KMS-11 (cell line): ENCODE data around the gene EPC2.

Source experiments
- H2AFZ ChIP-seq: fragments of 200-600 bp; sonication (generic); 2 replicates; pipeline ENCODE4 v1.6.1; 2016; ENCODE audit warnings: antibody characterized with exemption, mixed run types, low read depth
- H3K27ac ChIP-seq: fragments of 200-600 bp; sonication (generic); 2 replicates; pipeline ENCODE4 v1.6.1; 2016; ENCODE audit warnings: mild to moderate bottlenecking, mixed run types
- H3K27me3 ChIP-seq: fragments of 200-600 bp; sonication (generic); 2 replicates; pipeline ENCODE4 v1.6.1; 2017; ENCODE audit warnings: mild to moderate bottlenecking, low read depth, mixed run types, moderate library complexity; ENCODE audit not compliant: insufficient read depth
- H3K36me3 ChIP-seq: fragments of 200-600 bp; sonication (generic); 2 replicates; pipeline ENCODE4 v1.6.1; 2017; ENCODE audit warnings: mild to moderate bottlenecking, mixed run types; ENCODE audit not compliant: insufficient read depth
- H3K4me1 ChIP-seq: fragments of 200-600 bp; sonication (generic); 2 replicates; pipeline ENCODE4 v1.6.1; 2016; ENCODE audit warnings: mild to moderate bottlenecking, low read depth, mixed run types; ENCODE audit not compliant: poor library complexity, severe bottlenecking
- H3K4me2 ChIP-seq: fragments of 200-600 bp; sonication (generic); 2 replicates; pipeline ENCODE4 v1.7.0; 2016; ENCODE audit warnings: mild to moderate bottlenecking, mixed run types
- H3K4me3 ChIP-seq: fragments of 200-600 bp; sonication (generic); IDR thresholded peaks from 2 replicates; pipeline ENCODE4 v1.6.1; 2017; ENCODE audit warnings: low read depth, low read length, mixed read lengths; ENCODE audit not compliant: insufficient read depth
- H3K79me2 ChIP-seq: fragments of 200-600 bp; sonication (generic); 2 replicates; pipeline ENCODE4 v1.6.1; 2016; ENCODE audit warnings: low read depth, mixed run types; ENCODE audit not compliant: insufficient read depth
- H3K9ac ChIP-seq: fragments of 200-600 bp; sonication (generic); 2 replicates; pipeline ENCODE4 v1.6.1; 2016; ENCODE audit warnings: mild to moderate bottlenecking, mixed run types
- H4K20me1 ChIP-seq: fragments of 200-600 bp; sonication (generic); 2 replicates; pipeline ENCODE4 v1.6.1; 2016; ENCODE audit warnings: mild to moderate bottlenecking, mixed run types; ENCODE audit not compliant: insufficient read depth
- TF ChIP-seq, protein P1 (sequence below): fragments of 200-600 bp; sonication (generic); conservative IDR thresholded peaks from 2 replicates; pipeline ENCODE4 v1.6.1; 2017; ENCODE audit warnings: low read depth, mild to moderate bottlenecking, antibody characterized with exemption, low read length, moderate library complexity, mixed read lengths

The EPC2 gene

DNA sequence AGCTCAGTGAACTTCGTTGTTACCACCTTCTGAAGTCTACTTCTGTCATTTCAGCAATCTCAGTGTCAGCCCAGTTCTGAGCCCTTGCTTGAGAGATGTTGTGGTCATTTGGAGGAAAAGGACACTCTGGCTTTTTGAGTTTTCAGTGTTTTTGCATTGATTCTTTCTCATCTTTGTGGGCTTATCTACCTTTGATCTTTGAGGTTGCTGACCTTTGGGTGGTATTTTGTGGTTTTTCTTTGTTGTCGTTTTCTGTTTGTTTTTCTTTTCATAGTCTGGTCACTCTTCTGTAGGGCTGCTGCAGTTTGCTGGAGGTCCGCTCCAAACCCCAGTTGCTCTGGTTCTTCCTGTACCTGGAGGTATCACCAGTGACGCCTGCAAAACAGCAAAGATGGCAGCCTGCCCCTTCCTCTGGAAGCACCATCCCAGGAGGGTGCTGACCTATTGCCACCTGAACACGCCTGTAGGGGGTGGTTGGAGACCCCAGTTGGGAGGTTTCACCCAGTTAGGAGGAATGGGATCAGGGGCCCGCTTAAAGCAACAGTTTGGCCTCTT lies 74.7 kb downstream of the EPC2 start:
- Histone ChIP-seq H4K20me1 (no peaks in the 10 kb centered on the region), H3K27me3 (no peaks in the 10 kb centered on the region), H3K79me2 (peaks cover 47% of the 10 kb centered on the region; the same call in 1 of the 2 replicates), H2AFZ (no peak overlapping the region), H3K4me1 (peaks cover 13% of the 10 kb centered on the region), H3K36me3 (no peaks in the 10 kb centered on the region), H3K9ac (no peak overlapping the region), H3K4me3 (no peak overlapping the region), H3K27ac (no peak overlapping the region), H3K4me2 (no peak overlapping the region)
- TF ChIP-seq, protein P1, sequence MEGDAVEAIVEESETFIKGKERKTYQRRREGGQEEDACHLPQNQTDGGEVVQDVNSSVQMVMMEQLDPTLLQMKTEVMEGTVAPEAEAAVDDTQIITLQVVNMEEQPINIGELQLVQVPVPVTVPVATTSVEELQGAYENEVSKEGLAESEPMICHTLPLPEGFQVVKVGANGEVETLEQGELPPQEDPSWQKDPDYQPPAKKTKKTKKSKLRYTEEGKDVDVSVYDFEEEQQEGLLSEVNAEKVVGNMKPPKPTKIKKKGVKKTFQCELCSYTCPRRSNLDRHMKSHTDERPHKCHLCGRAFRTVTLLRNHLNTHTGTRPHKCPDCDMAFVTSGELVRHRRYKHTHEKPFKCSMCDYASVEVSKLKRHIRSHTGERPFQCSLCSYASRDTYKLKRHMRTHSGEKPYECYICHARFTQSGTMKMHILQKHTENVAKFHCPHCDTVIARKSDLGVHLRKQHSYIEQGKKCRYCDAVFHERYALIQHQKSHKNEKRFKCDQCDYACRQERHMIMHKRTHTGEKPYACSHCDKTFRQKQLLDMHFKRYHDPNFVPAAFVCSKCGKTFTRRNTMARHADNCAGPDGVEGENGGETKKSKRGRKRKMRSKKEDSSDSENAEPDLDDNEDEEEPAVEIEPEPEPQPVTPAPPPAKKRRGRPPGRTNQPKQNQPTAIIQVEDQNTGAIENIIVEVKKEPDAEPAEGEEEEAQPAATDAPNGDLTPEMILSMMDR, result no peak

DNA sequence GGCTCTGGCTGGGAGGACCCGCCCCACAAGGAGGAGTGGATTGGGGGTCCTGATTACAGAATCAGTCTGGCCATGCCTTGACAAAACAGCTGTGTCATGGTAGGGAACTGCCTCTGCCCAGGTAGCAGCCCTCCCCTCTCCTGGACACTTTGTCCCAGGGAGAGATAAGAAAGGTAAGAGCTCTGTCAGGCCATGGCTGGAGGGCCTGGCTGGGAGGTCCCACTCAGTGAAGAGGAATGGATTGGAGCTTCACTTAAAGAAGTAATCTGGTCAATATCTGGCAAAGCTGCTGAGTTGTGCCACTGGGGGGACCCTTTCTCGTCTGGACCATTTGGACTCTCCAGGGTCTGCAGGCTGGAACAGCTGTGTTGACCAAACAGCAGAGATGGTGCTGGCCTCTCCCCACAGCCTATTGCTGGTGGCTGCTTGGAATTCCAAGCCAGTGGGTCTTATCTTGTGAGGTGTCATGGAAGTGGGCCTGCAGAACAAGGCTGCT lies 75.4 kb downstream of the EPC2 start:
- TF ChIP-seq, protein P1, result no peak
- H3K4me1 ChIP-seq, result peaks cover 18% of the 10 kb centered on the region
- no peak overlapping the region for H3K27ac ChIP-seq

DNA sequence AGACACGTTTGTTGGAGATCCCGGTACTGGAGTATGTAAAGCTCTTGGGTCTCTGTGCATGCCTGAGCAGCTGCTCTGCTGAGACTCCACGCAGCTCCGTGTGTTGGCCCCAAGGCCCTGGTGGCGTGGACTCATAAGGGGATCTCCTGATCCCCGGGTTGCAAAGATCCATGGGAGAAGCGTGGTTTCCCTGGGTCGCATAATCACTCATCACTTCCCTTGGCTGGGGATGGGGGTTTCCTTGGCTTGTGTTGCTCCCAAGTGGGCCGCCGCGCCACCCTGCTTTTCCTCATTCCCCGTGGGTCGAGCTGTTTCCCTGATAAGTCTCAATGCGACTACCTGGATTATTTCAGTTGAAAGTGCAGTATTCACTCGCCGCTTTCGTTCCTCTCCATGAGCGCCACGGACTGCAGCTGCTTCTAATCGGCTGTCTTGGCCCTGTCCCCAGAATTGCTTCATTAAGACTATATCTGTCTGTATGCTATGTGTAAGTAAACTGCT lies 76.0 kb downstream of the EPC2 start:
- no peaks in the 10 kb centered on the region for H3K27me3 ChIP-seq
- no peak overlapping the region for H3K9ac ChIP-seq
- no peak overlapping the region for H2AFZ ChIP-seq
- H3K36me3 ChIP-seq, result no peaks in the 10 kb centered on the region
- no peak overlapping the region for H3K4me3 ChIP-seq
- peaks cover 23% of the 10 kb centered on the region for H3K4me1 ChIP-seq
- H3K27ac ChIP-seq, result no peak overlapping the region
- no peak overlapping the region for H3K4me2 ChIP-seq
- TF ChIP-seq, protein P1, result no peak
- 0 out of 2 replicates have a peak, but pooled peaks cover 2% of the 10 kb centered on the region for H4K20me1 ChIP-seq
- H3K79me2 ChIP-seq, result peaks cover 54% of the 10 kb centered on the region; the same call in 1 of the 2 replicates

More for the DNA sequence above, 75.4 kb downstream of the EPC2 start:
- Histone ChIP-seq H4K20me1 (no peaks in the 10 kb centered on the region), H3K9ac (no peak overlapping the region), H3K36me3 (no peaks in the 10 kb centered on the region), H2AFZ (no peak overlapping the region), H3K79me2 (peaks cover 54% of the 10 kb centered on the region; the same call in 1 of the 2 replicates), H3K4me3 (no peak overlapping the region), H3K27me3 (no peaks in the 10 kb centered on the region), H3K4me2 (no peak overlapping the region)

DNA sequence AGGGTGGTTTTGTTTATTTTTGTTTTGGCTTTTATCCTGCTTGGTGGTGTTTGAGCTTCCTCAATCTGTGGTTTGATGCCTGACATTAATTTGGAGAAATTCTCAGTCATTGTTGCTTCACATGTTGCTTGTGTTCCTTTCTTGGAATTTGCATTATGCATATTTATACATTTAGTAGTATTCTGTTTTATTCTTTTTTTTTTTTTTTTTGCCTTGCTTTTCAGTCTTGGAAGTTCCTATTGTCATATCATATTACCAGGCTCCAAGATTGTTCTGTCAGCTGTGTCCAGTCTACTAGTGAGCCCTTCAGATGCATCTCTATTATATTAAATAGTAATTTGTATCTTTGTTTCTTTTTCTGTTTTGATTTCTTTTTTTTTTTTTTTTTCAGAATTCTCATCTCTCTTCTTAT lies 77.0 kb downstream of the EPC2 start:
- Histone ChIP-seq H2AFZ (no peak overlapping the region), H3K4me2 (no peak overlapping the region), H3K9ac (no peak overlapping the region), H3K4me1 (peaks cover 33% of the 10 kb centered on the region), H3K36me3 (no peaks in the 10 kb centered on the region), H4K20me1 (0 out of 2 replicates have a peak, but pooled peaks cover 8% of the 10 kb centered on the region), H3K79me2 (peaks cover 49% of the 10 kb centered on the region; the same call in 1 of the 2 replicates), H3K27me3 (no peaks in the 10 kb centered on the region), H3K27ac (no peak overlapping the region), H3K4me3 (no peak overlapping the region)
- TF ChIP-seq, protein P1, result no peak
